SK-N-SH treated with all-trans-retinoic acid at 6 μM for 48 hours (cell line): ENCODE results near the gene ZKSCAN1.
"Not testable (repeated sequence)": the region's sequence is repeated elsewhere in the genome, so short reads cannot be mapped to it uniquely, and the experiment has no call there.

Source experiments
- ATAC-seq: fragments of 200-7000 bp; cut with Tn5 transposase; 3 replicates; pipeline ENCODE4 v1.9.1; 2020; ENCODE audit warnings: mild to moderate bottlenecking, moderate library complexity
- ARNTL ChIP-seq: fragments of 450-650 bp; formaldehyde crosslinking; IDR thresholded peaks from 2 replicates; pipeline ENCODE4 v1.5.0; 2020; ENCODE audit warnings: low read depth, mild to moderate bottlenecking, moderate library complexity, borderline replicate concordance
- BACH2 ChIP-seq: fragments of 250-450 bp; sonication (Bioruptor Pico); IDR thresholded peaks from 2 replicates; pipeline ENCODE4 v1.9.0; 2021; ENCODE audit warnings: mild to moderate bottlenecking, borderline replicate concordance
- CREB5 ChIP-seq: fragments of 250-450 bp; sonication (Bioruptor Pico); IDR thresholded peaks from 2 replicates; pipeline ENCODE4 v1.5.1; 2020; ENCODE audit warnings: low read depth, mild to moderate bottlenecking, moderate library complexity
- CSDC2 ChIP-seq: fragments of 250-450 bp; sonication (Bioruptor Pico); IDR thresholded peaks from 2 replicates; pipeline ENCODE4 v1.5.0; 2020; ENCODE audit warnings: mild to moderate bottlenecking, moderate library complexity
- GLIS3 ChIP-seq: fragments of 250-450 bp; sonication (Bioruptor Pico); IDR thresholded peaks from 2 replicates; pipeline ENCODE4 v1.5.0; 2020; ENCODE audit warnings: mild to moderate bottlenecking, moderate library complexity
- ISL1 ChIP-seq: fragments of 250-450 bp; sonication (Bioruptor Pico); IDR thresholded peaks from 2 replicates; pipeline ENCODE4 v2.1.2; 2022; ENCODE audit warnings: mild to moderate bottlenecking, moderate library complexity
- OSR1 ChIP-seq: fragments of 250-450 bp; sonication (Bioruptor Pico); IDR thresholded peaks from 2 replicates; pipeline ENCODE4 v1.8.0; 2022; ENCODE audit warnings: moderate library complexity, mild to moderate bottlenecking, inconsistent platforms
- PATZ1 ChIP-seq: fragments of 250-450 bp; sonication (Bioruptor Pico); IDR thresholded peaks from 2 replicates; pipeline ENCODE4 v1.8.0; 2020; ENCODE audit warnings: mild to moderate bottlenecking, moderate library complexity, borderline replicate concordance
- POU6F1 ChIP-seq: fragments of 250-450 bp; sonication (Bioruptor Pico); IDR thresholded peaks from 2 replicates; pipeline ENCODE4 v1.8.0; 2021; ENCODE audit warnings: low read depth, mild to moderate bottlenecking, moderate library complexity, borderline replicate concordance
- PPARA ChIP-seq: fragments of 250-450 bp; sonication (Bioruptor Pico); IDR thresholded peaks from 2 replicates; pipeline ENCODE4 v1.5.0; 2020; ENCODE audit warnings: mild to moderate bottlenecking, borderline replicate concordance
- RARB ChIP-seq: fragments of 250-450 bp; sonication (Bioruptor Pico); IDR thresholded peaks from 2 replicates; pipeline ENCODE4 v1.8.0; 2021; ENCODE audit warnings: mild to moderate bottlenecking, moderate library complexity
- SNAI2 ChIP-seq: fragments of 250-450 bp; sonication (Bioruptor Pico); IDR thresholded peaks from 2 replicates; pipeline ENCODE4 v1.5.0; 2020; ENCODE audit warnings: mild to moderate bottlenecking, moderate library complexity
- TCF4 ChIP-seq: fragments of 250-450 bp; sonication (Bioruptor Pico); IDR thresholded peaks from 2 replicates; pipeline ENCODE4 v1.8.0; 2021; ENCODE audit warnings: mild to moderate bottlenecking, moderate library complexity, borderline replicate concordance
- TSHZ2 ChIP-seq: fragments of 250-450 bp; sonication (Bioruptor Pico); IDR thresholded peaks from 2 replicates; pipeline ENCODE4 v1.5.0; 2020; ENCODE audit warnings: mild to moderate bottlenecking, moderate library complexity
- ZC3H10 ChIP-seq: fragments of 250-450 bp; sonication (Bioruptor Pico); IDR thresholded peaks from 2 replicates; pipeline ENCODE4 v1.5.1; 2021; ENCODE audit warnings: mild to moderate bottlenecking, moderate library complexity
- ZFP3 ChIP-seq: fragments of 250-450 bp; sonication (Bioruptor Pico); IDR thresholded peaks from 2 replicates; pipeline ENCODE4 v1.5.0; 2020; ENCODE audit warnings: mild to moderate bottlenecking, moderate library complexity
- ZFP30 ChIP-seq: fragments of 450-650 bp; formaldehyde crosslinking; IDR thresholded peaks from 2 replicates; pipeline ENCODE4 v1.5.0; 2022; ENCODE audit warnings: mild to moderate bottlenecking, moderate library complexity
- ZNF565 ChIP-seq: fragments of 450-650 bp; formaldehyde crosslinking; conservative IDR thresholded peaks from 2 replicates; pipeline ENCODE4 v1.5.0; 2020; ENCODE audit warnings: low read depth, mild to moderate bottlenecking, moderate library complexity
- ZNF70 ChIP-seq: fragments of 450-650 bp; formaldehyde crosslinking; IDR thresholded peaks from 2 replicates; pipeline ENCODE4 v1.5.0; 2020; ENCODE audit warnings: mild to moderate bottlenecking, moderate library complexity
- ZNF8 ChIP-seq: fragments of 450-650 bp; formaldehyde crosslinking; IDR thresholded peaks from 2 replicates; pipeline ENCODE4 v1.5.0; 2020; ENCODE audit warnings: mild to moderate bottlenecking, moderate library complexity

ZKSCAN1 gene

GRCh38 chr7:100003711-100004661, 11.4 kb upstream of the ZKSCAN1 start:
- no peak; the same call in 2 of the 3 replicates for ATAC-seq
- TF ChIP-seq ZC3H10 (CRISPR knock-in tag) (no peak), CSDC2 (CRISPR knock-in tag) (no peak), ISL1 (CRISPR knock-in tag) (no peak), ZFP30 (CRISPR knock-in tag) (no peak), RARB (no peak), GLIS3 (CRISPR knock-in tag) (no peak), SNAI2 (CRISPR knock-in tag) (no peak), PPARA (no peak)

GRCh38 chr7:100007887-100008286, 7.5 kb upstream of the ZKSCAN1 start:
- TF ChIP-seq ZNF8 (CRISPR knock-in tag): no peak
- no peak for TF ChIP-seq TCF4 (CRISPR knock-in tag)
- TF ChIP-seq ZFP30 (CRISPR knock-in tag): no peak
- TF ChIP-seq PATZ1 (CRISPR knock-in tag): no peak
- TF ChIP-seq ZFP3: no peak
- TF ChIP-seq TSHZ2: no peak
- TF ChIP-seq ARNTL (CRISPR knock-in tag): no peak
- no peak for TF ChIP-seq POU6F1
- TF ChIP-seq BACH2: no peak
- TF ChIP-seq OSR1 (CRISPR knock-in tag): no peak
- TF ChIP-seq ZNF565 (CRISPR knock-in tag): no peak
- TF ChIP-seq SNAI2 (CRISPR knock-in tag): no peak
- TF ChIP-seq ZNF70 (CRISPR knock-in tag): no peak
- ATAC-seq: no peak

- ATAC-seq: no peak
- TF ChIP-seq ISL1 (CRISPR knock-in tag) (no peak), CREB5 (CRISPR knock-in tag) (no peak), PPARA (no peak)
- TF ChIP-seq, all 23 proteins: peak for 0
These were observed 6.9 kb upstream of the ZKSCAN1 start for GRCh38 chr7:100008525-100008924.

GRCh38 chr7:100009952-100010351, 5.4 kb upstream of the ZKSCAN1 start:
- not testable (repeated sequence) for ATAC-seq

GRCh38 chr7:100010901-100011300, 4.5 kb upstream of the ZKSCAN1 start:
- TF ChIP-seq TCF4 (CRISPR knock-in tag): no peak
- ATAC-seq: no peak
